Measurements from ENCODE around the gene AGAP1.

AGAP1 gene

DNA sequence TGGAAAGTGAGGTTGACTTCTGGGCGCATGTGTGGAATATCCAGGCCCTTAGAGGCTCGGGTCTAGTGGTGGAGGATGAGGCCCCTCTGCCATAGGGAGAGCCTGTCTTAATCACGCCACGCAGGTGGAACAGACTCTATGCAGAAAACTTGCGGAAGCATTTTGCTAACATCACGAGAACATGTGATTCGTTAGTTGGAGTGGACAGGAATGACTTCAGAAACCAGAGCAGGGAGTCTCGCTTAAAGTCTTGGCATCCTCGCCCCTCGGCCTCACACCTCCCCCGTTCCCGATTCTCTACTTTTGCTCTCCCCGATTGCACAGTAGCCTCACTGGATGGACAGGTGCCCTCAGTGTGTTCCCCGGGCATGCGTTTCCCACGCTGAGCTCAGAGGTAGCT lies 340.9 kb downstream of the AGAP1 start:
- DNase-seq (ENCODE audit: low read depth in 4 of 4, low spot score in 1 of 4), result no peak

DNA sequence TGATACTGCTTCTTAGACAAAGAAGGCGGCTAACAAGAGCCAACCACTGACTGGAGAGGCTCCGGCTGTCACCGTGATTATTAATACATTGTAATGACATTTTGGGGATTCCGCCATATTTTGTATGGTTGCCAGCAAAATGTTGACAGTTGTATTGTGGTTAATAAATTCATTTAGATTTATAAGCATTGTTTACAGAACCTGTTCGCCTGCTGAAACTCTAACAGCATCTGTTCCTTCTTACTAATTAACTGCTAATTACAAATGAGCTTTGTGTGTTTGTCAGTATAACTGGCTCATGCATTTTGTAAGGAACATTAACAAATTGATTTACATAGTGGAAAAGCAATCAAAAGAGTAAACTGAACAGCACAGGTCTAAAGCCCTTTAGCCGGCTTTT lies 342.0 kb downstream of the AGAP1 start:
- DNase-seq (ENCODE audit: low read depth in 4 of 4, low spot score in 1 of 4), result no peak

GRCh38 chr2:235836491-235836911 lies 342.7 kb downstream of the AGAP1 start:
- DNase-seq (ENCODE audit: low read depth in 4 of 4, low spot score in 1 of 4), result no peak

DNA sequence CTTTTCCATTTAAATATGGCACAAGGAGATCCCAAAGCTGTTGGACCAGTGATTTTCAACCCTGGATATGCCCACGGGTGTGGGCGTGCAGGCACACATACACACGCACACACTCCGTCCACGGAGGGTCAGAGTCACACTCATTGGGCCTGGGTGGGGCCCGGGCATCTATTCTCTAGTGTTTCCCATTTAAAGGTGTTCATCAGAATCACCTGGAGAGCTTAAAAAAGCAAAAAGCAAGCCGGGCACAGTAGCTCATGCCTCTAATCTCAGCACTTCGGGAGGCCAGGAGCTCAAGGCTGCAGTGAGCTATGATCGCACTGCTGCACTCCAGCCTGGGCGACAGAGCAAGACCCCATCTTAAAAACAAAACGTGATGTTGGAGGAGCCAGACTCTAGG lies 345.4 kb downstream of the AGAP1 start:
- no peak for DNase-seq (ENCODE audit: low read depth in 4 of 4, low spot score in 1 of 4)

- DNase-seq (ENCODE audit: low read depth in 4 of 4, low spot score in 1 of 4), result no peak
These were observed 346.1 kb downstream of the AGAP1 start for GRCh38 chr2:235839974-235840373.

DNA sequence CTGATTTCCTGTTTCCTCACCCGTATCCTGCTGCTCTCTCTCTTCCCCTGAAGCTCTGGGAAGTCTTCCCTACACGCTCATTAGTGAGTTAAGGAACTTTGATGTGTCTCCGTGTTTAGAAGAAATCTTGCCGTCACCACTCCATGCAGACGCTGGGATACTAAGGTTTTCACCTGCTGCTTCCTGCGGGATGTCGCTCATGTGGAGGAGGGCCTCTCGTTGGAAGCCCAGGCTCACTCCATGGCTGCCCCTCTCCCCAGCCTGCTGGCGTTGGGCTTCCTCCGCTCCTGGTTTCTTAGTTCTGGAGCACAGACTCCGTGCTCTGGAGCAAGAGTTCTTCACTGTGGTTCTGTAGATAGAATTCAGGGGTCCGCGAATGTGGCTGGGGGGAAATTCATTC lies 348.0 kb downstream of the AGAP1 start:
- DNase-seq (ENCODE audit: low read depth in 4 of 4, low spot score in 1 of 4), result no peak

GRCh38 chr2:235842941-235843340 lies 349.1 kb downstream of the AGAP1 start:
- no peak for DNase-seq (ENCODE audit: low read depth in 4 of 4, low spot score in 1 of 4)

DNA sequence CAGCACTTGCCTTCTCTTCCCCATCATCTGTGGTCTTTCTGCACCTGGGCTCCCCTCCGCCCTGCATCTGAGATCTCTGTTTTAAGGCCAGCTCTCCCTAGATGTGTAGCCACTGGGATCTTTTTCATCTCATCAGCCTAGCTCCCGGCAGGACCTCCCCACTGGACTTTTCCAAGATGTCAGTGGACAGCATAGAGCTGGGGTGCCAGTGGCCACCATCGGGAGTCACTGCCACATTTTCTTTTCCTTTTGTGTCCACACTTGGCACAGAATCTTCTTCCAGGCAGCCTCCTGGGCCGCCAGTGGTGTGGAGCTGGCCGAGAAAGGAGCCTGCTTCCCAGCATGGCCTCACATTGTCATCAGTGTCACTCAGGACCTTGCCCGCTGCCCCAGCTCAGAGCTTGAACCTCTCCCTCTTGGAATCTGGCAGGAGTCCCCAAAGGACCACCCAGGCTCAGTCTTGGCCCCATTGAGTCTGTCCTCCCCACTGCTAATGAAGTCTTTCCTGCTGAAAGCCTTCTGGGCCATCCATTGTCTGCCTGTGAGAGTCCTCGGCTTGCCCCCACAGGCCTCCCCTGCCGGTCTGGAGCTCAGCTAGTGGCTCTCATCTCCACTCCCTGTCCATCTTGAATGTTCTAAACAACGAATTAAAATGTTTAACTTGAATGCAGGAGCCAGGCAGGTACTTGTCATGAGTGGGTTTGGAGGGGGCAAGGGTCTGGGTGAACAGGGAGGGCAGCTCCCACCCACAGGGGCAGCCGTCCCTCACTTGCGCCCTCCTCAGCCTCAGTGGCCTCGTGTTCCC lies 349.9 kb downstream of the AGAP1 start:
- DNase-seq (ENCODE audit: low read depth in 4 of 4, low spot score in 1 of 4), result no peak

- DNase-seq (ENCODE audit: low read depth in 4 of 4, low spot score in 1 of 4), result no peak
These were observed 350.7 kb downstream of the AGAP1 start for GRCh38 chr2:235844561-235844960.

GRCh38 chr2:235845245-235845644 lies 351.4 kb downstream of the AGAP1 start:
- DNase-seq (ENCODE audit: low read depth in 4 of 4, low spot score in 1 of 4), result no peak

GRCh38 chr2:235847576-235847975 lies 353.7 kb downstream of the AGAP1 start:
- DNase-seq (ENCODE audit: low read depth in 4 of 4, low spot score in 1 of 4), result no peak

DNA sequence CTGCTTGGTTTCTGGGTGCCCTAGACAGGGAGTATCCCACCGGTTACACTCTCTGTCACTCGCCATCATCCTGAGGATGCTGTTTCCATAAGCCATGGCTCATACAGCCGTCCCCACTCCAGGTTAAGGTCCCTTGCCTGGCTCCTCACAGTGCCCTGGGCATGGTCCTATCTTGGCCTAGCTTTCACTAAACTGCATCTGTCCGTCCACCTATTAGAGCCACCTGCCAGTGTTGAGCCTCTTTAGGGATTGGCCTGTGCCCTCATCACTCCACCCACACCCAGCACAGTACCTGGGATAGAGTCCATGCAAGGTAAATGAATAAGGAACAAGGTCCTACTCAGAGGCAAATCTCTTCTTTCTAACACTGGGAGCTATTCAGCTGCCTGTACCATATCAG lies 354.2 kb downstream of the AGAP1 start:
- DNase-seq (ENCODE audit: low read depth in 4 of 4, low spot score in 1 of 4), result no peak

DNA sequence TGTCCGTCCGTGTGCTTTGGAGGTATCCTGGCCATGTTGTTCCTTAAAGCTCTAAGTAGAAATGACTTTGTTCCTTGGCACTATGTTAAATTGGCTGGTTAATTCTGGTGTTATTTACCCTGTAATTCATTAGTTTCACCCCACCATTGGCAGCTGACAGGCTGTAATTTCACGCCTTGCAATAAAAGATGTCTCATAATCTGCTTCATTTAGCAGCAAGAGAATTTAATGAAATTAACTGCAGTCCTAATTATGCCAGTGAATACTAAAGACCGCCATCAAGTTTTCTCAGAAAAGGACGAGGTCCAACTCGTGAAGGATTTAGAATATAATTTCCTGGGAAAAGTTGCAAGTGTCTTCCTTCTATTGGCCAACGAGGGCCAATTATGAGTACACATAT lies 355.1 kb downstream of the AGAP1 start:
- no peak for DNase-seq (ENCODE audit: low read depth in 4 of 4, low spot score in 1 of 4)

GRCh38 chr2:235849489-235849888 lies 355.6 kb downstream of the AGAP1 start:
- DNase-seq (ENCODE audit: low read depth in 4 of 4, low spot score in 1 of 4), result no peak

GRCh38 chr2:235850289-235850688 lies 356.4 kb downstream of the AGAP1 start:
- no peak for DNase-seq (ENCODE audit: low read depth in 4 of 4, low spot score in 1 of 4)

DNA sequence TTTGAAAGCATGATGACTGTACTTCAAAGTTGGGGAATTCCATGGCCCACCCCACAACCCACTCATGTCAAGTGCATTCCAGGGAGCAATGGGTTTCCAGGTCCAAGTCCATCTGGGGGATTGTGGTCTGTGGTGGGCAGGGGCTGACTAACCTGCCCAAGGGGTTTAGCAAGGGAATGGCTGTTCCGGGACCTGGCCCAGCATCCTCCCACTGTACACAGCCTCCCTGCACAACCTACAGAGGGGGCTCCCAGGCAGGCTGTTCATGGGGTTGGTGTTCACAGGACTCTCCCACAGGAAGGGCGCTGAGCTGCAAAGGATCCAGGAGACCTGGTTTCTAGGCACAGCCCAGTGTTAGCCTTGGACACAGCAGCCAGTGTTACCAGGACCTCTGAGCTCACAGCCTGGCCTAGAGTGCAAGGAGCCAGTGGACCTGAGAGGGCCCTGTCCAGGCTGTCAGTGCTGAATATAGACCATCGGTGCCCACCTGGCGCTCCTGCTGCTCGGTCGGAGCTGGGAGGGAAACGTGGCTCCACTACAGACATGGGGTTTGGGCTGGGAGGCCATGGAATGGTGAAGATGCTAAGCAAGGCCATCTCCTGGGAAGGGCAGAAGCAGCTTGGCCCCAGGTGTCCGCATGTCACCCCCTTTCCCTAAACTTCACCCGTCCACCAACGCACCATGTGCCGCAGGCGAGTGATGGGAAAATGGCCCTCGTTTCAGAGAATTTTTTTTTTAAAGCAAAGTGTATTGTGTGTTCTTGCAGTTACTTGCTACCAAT lies 357.1 kb downstream of the AGAP1 start:
- no peak for DNase-seq (ENCODE audit: low read depth in 4 of 4, low spot score in 1 of 4)

- DNase-seq (ENCODE audit: low read depth in 4 of 4, low spot score in 1 of 4), result no peak
These were observed 358.1 kb downstream of the AGAP1 start for GRCh38 chr2:235851828-235852525.

GRCh38 chr2:235852526-235852920 lies 358.7 kb downstream of the AGAP1 start:
- no peak for DNase-seq (ENCODE audit: low read depth in 4 of 4, low spot score in 1 of 4)

- no peak for DNase-seq (ENCODE audit: low read depth in 4 of 4, low spot score in 1 of 4)
These were observed 360.4 kb downstream of the AGAP1 start for GRCh38 chr2:235854276-235854675.

- DNase-seq (ENCODE audit: low read depth in 4 of 4, low spot score in 1 of 4), result no peak
These were observed 361.2 kb downstream of the AGAP1 start for GRCh38 chr2:235855011-235855410.

GRCh38 chr2:235856151-235856854 lies 362.5 kb downstream of the AGAP1 start:
- DNase-seq (ENCODE audit: low read depth in 4 of 4, low spot score in 1 of 4), result no peak
